DMS 273 (cell line): ENCODE data around the gene UPP2.

Source experiments
- DNase-seq: peaks from one replicate; lab custom pipeline; 2025; ENCODE audit not compliant: unreplicated experiment; lab: John Stamatoyannopoulos, UW

UPP2 gene

DNA sequence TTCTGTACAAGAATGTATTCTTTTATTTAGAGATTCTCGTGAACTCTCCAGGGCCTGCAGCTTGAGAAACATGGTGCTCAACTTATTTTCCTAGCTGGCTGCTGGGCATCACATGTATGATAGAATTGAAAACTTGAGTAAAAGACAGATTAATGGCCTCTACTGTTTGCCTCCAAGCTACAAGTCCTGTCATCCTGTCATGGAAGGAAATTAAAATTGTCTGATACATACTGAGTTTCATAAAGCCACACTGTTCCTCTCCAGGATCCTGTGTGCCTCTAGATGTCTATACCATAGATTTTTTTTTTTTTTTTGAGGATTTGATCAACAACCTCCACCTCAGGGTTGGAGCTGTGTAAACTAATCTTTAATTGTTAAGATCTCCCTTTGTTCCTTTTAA, 38.5 kb downstream of the UPP2 start:
- DNase-seq, result no peak

DNA sequence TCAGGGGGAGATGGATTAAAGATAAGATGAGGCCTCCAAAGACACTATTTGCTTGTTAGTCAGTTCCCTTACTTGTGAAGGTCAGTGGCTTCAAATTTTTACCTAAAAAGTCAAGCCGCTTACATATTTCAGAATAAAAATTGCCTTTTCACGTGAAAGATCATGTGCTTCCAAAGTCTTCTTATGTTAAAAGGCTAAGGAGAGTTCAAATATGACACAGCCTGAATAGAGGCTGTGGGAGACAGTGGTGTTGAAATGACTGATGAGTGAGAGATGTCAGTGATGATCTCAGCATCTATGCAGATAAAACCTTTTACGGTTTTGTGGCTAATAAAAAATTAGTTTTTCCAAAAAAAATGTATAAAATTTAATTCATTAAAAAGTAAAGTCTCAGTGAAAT, 40.5 kb downstream of the UPP2 start:
- DNase-seq, result no peak

DNA sequence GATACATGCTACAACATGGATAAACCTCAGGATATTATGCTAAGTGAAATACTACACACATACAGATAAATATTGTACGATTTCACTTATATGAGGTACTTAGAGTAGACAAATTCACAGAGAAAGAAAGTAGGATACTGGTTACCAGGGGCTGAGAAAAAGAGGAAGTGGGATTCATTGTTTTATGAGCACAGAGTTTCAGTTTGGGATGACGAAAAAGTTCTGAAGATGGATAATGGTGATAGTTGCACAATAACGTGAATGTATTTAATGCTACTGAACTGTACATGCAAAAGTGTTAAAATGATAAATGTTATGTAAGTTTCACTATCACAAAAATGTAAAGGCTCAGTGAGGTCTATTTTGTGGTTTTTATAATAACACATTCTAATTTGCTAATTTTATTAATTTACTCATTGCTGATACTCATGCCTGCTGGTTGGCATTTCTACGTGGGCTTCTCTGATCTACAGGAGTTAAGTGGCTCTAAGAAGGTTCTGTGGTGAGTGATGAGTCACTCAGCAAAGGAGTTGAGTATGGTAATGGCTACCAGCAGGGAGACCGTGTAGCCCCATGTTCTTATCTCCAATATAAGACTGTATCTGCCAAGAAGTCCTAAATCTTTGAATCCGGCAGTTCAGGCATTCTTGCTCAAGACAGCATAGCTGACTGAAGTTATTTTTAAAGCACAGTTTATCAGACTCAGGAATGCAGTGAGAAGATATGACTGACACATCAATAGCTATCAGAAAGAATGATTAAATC, 41.1 kb downstream of the UPP2 start:
- no peak for DNase-seq

DNA sequence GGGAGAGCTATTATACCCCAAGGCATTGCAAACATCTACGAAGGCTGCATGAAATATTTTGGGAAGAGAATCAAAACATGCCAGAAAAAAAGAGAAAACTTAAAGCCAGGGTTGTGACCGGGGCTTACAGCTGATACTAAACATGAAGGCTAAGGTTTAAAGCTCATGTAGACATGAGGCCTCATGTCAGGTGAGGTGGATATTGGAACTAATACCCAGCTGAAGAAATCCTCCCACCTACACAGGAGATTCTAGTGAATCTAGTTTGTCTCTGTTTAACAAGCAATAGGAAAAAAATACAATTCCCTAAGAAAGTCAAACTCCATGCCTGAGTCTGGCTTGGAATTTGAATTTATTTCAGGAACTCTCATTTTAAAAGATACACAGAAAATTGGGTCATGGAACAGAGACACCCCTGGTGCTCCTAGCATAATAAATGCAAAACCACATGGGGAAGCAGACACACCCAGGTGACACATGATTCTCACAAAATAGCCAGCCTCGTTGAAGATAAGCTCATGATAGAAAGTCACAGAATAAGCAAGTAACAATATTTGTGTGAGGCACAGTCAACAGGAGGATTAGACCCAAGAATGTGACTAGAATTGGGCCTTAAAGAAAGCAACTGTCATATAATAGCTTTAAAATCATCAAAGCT, 42.2 kb downstream of the UPP2 start:
- no peak for DNase-seq

DNA sequence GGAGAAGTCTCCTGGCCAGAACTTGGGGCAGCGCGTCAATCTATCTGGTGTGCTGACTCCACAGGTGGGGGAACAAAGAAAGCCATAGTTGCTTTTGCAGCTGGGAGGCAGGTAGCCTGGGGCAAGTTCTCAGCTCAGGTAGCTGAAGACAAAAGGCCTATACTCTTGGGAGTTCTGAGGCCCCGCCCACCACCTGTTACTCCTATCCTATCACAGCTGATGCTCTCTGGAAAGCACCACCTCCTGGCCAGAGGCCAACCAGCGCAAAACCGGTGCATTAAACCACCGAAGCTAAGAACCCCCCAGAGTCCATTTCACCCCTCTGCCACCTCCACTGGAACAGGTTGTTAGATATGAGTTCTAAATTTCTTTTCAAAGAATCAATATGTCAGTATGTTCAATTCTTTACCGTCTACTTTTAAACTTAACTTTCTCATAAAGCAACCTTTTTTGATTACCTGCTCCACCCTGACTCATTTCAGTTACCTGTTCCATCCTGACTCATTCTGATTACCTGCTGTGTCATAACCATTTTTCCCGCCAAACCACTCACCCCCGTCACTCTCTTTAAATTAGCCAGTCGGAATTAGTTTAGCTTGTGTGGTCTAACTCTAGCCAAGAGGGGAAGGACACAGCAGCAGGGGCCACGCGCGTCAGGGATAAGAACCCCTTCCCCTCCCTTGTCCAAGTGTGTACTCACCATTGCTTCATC, 43.4 kb downstream of the UPP2 start:
- no peak for DNase-seq

DNA sequence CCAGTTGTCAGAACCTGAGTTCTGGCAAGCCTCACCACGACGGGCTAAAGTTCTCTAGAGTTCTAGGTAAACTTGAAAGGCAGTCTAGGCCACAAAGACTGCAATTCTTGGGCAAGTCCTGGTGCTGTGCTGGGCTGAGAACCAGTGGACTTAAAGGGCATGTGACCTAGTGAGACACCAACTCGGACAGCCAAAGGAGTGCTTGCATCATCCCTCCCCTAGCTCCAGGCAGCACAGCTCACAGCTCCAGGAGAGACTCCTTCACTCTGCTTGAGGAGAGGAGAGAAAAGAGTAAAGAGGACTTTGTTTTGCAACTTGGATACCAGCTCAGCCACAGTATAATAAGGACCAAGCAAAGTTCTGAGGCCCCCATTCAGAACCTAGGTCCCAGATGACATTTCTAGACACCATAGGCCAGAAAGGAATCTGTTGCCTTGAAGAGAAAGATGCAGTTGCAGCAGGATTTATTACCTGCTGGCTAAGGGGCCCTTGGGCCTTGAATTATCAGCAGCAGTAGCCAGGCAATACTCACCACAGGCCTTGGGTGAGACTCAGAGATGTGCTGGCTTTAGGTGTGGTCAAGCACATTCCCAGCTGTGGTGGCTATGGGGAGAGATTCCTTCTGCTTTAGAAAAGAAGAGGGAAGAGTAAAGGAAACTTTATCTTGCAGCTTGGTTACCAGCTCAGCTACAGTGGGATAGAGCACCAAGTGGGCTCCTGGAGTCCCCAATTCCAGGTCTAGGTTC, 51.8 kb downstream of the UPP2 start:
- DNase-seq, result no peak

DNA sequence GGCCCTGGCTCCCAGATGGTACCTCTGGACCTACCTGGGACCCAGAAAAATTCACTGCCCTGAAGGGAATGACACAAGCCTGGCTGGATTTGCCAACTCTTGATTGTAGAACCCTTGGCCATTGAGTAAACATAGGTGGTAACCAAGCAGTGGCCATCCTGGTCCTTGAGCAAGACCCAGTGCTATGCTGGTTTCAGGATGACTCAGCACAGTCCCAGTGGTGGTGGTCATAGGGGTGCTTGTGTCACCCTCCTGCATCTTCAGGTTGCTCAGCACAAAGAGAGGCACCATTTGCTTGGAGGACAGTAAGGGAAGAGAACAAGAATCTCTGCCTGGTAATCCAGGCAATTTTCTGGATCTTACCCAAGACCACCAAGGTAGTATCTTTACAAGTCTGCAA, 52.9 kb downstream of the UPP2 start:
- DNase-seq, result no peak

DNA sequence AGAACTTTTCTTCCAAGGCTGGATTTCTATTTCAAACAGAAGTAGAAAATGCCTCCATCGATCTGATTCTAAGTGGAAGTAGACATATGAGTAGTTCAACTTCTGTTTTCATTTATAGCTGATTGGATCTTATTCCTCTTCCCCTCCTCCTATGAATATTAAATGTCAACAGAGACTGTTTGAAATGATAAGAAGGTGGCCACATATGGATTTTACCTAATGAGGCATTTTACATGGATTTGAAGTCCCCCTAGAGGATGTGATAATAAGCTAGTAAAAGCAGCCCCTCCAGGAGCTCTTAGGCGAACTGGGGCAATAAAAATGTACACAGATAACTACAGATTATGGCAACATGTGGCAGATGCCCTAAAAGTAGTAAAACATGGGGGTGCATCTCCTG, 71.0 kb downstream of the UPP2 start:
- DNase-seq, result peak; percentile 13

DNA sequence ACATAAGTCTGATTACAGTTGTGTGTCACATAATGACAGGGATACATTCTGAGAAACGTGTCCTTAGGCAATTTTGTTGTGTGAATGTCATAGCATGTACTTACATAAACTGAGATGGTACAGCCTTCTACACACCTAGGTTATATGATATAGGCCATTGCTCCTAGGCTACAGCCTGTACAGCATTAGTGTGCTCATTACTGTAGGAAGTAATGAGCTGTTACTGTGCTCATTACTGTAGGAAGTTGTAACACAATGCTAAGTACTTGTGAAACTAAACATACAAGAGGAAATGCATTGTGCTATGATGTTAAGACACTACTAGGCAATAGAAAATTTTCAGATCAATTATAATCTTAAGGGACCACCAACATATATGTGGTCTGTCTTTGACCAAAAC, 72.8 kb downstream of the UPP2 start:
- DNase-seq, result no peak

DNA sequence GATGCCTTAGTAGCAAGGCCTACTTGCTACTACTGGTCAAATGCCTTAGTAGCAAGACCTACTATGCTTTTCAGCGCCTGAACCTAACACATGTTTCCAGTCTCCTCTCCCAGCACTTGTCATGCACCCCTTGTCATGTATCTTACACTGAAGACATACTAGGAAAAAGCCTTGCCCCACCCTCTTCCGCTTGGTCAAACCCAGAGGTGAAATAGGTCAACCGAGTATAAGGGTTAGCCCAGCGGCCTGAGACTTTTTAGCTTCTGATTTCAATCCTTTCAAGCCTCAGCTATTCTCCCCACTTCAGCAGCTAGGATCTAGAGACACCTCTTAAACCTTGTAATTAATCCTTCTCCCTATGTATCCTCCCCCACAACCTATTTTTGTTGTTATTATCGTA, 73.3 kb downstream of the UPP2 start:
- no peak for DNase-seq

DNA sequence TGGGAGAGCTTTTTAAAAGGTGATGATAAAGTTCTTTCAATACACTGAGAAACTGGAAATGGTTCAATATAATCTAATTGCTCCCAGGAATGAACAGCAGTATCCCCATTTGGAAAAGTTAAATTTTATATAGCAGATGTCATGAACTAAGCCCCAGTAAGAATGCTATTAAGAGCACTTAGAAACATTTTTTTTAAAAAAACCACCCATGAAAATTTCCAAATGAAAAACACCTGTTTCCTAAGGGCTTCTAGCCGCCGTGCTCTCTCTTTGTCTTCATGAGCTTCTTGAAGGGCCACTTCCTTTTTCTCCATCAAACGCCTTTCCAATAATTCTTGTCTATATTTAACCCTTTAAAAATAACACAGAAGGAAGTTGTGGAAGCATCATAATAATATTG, 77.0 kb downstream of the UPP2 start:
- no peak for DNase-seq

DNA sequence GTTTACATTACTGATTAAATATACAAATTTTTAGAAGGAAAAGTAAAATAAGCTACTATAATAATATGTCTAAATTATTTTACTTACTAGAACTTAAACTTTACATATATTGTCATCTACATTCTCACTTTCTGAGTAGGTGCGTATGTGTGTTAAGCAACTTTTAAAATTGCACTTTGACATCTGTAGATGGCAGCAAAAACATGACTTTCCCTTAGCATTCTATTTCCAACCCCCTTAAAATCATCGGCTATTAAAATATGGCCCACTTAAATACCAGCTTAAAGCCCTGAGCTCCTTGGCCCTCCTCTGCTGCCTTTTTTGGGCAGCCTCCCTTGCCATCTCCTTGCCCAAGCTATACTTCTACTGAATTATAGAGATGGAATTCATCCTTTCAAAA, 78.0 kb downstream of the UPP2 start:
- DNase-seq, result peak; percentile 49

DNA sequence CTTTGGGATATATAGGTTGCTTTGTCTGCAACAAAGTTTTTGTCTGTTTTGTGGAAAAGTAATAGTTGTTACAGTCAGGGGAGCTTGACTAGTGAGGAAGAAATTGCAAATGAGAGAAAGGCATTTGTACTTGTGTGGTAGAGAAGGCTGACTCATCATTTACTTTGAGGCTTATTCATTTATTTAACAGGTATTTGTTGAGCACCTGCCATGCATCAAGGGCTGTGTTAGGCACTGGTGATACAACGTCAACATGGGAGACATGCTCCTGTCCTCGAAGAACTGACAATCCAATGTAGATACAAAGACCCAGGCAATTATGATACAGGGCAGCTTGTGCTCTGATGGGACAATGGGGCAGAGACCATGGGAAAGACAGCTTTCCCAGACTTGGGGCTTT, 79.5 kb downstream of the UPP2 start:
- DNase-seq, result no peak

DNA sequence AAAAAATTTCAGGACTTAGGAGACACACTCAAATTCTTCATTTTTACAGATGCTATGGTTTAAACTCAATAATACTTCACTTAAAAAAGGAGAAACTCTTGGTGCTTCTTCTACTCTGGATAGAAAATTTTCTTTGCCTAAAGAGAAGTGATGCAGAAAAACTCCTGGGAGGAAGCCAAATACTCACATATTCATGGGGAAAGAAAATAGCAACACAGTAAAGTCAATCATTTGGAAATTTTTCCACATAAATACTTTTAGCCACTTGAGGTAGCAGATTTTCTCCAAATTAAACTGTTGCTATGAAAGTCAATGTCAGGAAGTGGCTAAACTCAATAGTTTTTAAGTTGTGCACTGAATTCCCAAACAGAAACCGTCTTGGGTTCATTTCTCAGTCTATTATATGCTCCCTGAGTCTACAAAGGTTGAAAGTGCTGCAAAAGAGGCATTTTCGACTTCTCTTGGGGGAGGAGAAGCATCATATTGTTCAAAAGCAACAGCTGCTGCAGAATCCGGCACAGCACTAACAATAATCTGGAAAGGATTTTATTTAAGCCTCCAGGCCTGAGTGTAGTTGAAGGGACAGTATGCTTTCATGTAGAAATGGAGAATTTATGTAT, 81.1 kb downstream of the UPP2 start:
- no peak for DNase-seq

DNA sequence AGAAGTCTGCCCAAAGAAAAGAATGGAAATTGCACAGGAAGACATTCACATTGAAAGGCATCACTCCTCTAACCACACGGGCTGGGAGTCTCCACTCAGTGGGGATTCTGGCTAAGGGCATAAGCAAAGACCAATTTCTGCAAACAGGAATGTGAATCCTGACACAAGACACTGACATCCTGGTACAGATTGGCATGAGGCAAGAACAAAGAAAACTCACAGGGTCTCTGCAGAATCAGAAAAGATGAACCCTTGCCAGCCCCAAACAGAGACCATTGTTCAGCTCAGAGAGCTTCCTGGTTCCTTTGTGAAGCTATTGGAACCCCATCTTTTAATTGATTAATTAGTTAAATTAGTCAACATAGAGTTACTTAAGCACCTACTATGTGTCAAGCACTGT, 82.3 kb downstream of the UPP2 start:
- no peak for DNase-seq

DNA sequence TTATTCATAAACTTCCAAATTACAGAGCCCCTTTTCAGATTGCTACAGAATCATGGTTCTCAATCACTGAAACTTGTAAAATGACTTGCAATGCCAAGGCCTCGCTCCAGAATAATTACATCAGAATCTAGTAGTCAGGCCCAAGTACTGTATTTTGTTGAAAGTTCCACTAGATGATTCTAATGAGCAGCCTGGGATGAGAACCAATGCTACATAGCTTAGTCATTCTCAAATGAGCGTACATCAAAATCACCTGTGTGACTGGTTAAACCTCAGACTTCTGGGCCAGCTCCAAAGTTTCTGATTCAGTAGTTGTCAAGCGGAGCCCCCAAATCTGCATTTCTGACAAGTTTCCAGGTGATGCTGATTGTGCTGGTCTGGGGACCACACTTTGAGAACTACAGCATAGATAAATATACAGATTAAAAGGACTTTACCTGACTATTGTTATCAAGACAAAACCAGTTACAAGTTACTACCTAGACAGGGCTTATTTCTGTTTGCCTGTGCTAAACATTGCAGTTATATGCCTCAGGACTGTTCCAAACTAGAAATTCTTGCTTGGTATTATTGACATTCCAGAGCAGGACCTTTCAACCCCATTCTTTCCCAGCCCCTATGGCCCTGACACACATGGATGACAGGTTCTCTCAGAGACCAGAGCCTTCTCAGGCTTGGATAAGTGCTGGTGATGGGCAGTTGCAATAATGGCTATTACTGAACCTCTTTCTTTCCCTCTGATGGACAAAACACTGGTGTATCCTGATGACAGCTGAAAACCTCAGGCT, 83.1 kb downstream of the UPP2 start:
- no peak for DNase-seq
